Neutrophil (primary cell): Measurements from ENCODE around the gene LRP10.

Experiments
- H3K27ac ChIP-seq: fragments of 200-600 bp; sonication (generic); 2 replicates; pipeline ENCODE4 v1.5.1; 2016; ENCODE audit warnings: mild to moderate bottlenecking, moderate library complexity
- H3K27me3 ChIP-seq: fragments of 200-600 bp; sonication (generic); 2 replicates; pipeline ENCODE4 v1.6.0; 2016; ENCODE audit warnings: mild to moderate bottlenecking
- H3K36me3 ChIP-seq: fragments of 200-600 bp; sonication (generic); 2 replicates; pipeline ENCODE4 v1.5.1; 2017
- H3K4me1 ChIP-seq, 2 experiments: fragments of 200-600 bp in 1 of 2; sonication (generic) in 1 of 2; 1 replicate in 1 of 2; 2 replicates in 1 of 2; pipeline versions ENCODE4 v1.5.1 to v1.6.1; 2013 to 2016; ENCODE audit warnings: low read depth in 1 of 2, low read length in 1 of 2, mild to moderate bottlenecking in 1 of 2, moderate library complexity in 1 of 2; ENCODE audit not compliant: control insufficient read depth in 1 of 2, insufficient read depth in 1 of 2
- H3K4me3 ChIP-seq, 2 experiments: fragments of 200-600 bp in 1 of 2; sonication (generic) in 1 of 2; 1 replicate in 1 of 2; 2 replicates in 1 of 2; pipeline ENCODE4 v1.5.1; 2013 to 2016; ENCODE audit warnings: low read depth in 1 of 2, low read length in 1 of 2, mild to moderate bottlenecking in 1 of 2, moderate library complexity in 1 of 2
- H3K9me3 ChIP-seq: fragments of 200-600 bp; sonication (generic); 2 replicates; pipeline ENCODE4 v1.5.1; 2016
- TF ChIP-seq, protein P1 (sequence below): fragments of 200-600 bp; sonication (generic); IDR thresholded peaks from 2 replicates; pipeline ENCODE4 v1.5.1; 2016; ENCODE audit warnings: antibody characterized with exemption

LRP10 gene

DNA sequence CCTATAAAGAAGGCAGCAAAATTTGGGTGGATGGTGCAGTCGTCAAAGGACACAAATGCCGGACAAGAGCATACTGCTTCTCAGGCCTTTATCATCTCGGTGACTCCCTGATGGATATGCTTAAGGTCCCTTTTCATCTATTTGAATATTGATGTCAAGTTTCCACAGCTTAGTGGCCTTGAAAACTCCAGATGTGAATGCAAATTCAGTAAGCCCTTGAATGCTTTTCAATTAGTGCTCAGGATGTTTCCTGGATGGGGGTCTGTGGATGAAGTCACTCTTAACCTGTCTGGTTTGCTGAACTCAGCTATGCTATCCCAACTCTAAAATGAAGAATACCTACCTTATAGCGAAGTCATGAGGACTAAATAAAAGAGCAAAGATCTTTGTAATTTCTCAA lies 22.2 kb downstream of the LRP10 start:
- no peak overlapping the region for H3K4me3 ChIP-seq
- no peaks in the 10 kb centered on the region for H3K4me1 ChIP-seq
- peaks cover 44% of the 10 kb centered on the region for H3K36me3 ChIP-seq
- H3K27me3 ChIP-seq: no peaks in the 10 kb centered on the region
- H3K9me3 ChIP-seq: no peaks in the 10 kb centered on the region
- H3K27ac ChIP-seq: no peak overlapping the region
- TF ChIP-seq, protein P1, sequence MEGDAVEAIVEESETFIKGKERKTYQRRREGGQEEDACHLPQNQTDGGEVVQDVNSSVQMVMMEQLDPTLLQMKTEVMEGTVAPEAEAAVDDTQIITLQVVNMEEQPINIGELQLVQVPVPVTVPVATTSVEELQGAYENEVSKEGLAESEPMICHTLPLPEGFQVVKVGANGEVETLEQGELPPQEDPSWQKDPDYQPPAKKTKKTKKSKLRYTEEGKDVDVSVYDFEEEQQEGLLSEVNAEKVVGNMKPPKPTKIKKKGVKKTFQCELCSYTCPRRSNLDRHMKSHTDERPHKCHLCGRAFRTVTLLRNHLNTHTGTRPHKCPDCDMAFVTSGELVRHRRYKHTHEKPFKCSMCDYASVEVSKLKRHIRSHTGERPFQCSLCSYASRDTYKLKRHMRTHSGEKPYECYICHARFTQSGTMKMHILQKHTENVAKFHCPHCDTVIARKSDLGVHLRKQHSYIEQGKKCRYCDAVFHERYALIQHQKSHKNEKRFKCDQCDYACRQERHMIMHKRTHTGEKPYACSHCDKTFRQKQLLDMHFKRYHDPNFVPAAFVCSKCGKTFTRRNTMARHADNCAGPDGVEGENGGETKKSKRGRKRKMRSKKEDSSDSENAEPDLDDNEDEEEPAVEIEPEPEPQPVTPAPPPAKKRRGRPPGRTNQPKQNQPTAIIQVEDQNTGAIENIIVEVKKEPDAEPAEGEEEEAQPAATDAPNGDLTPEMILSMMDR: no peak

DNA sequence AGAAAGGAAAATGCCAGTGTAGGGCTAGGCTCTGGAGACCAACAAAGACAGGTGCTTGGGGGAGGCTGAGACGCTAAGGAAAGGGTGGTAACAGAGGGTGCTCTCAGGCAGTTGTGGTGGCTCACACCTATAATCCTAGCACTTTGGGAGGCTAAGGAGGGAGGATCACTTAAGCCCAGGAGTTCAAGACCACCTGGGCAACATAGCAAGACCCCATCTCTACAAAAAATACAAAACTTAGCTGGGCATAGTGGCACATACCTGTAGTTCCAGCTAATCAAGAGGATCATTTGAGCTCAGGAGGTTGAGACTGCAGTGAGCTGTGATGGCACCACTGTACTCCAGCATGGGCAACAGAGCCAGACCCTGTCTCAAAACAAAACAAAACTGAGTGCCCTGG lies 23.9 kb downstream of the LRP10 start:
- Histone ChIP-seq H3K4me3 (no peak overlapping the region), H3K4me1 (peaks cover 6 to 7% of the 10 kb centered on the region in 2 experiments), H3K27me3 (no peaks in the 10 kb centered on the region), H3K27ac (no peak overlapping the region), H3K9me3 (no peaks in the 10 kb centered on the region), H3K36me3 (peaks cover 61% of the 10 kb centered on the region)
- TF ChIP-seq, protein P1: no peak

DNA sequence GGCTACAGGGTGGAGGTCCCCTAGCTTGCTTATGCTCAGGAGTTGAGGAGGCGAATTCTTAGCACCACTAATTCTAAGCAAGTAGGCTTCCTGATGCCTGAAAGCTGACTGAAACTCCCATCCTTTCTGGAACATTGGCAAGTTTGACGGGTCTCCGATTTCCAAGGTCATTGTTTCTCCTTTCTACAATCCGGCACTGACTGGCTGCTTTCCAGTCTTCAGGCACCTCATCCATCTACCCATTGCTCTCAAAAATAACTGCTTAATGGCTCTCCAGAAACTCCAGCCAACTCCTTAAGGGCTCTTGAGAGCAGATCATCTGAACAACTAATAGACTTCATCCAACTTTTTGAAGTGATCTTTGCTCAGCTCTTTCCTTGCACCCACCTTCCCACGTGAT lies 24.8 kb downstream of the LRP10 start:
- Histone ChIP-seq H3K27ac (no peak overlapping the region), H3K36me3 (peaks cover 71% of the 10 kb centered on the region), H3K9me3 (no peaks in the 10 kb centered on the region), H3K27me3 (no peaks in the 10 kb centered on the region), H3K4me3 (no peak overlapping the region), H3K4me1 (peaks cover 6 to 7% of the 10 kb centered on the region in 2 experiments)
- TF ChIP-seq, protein P1: no peak

DNA sequence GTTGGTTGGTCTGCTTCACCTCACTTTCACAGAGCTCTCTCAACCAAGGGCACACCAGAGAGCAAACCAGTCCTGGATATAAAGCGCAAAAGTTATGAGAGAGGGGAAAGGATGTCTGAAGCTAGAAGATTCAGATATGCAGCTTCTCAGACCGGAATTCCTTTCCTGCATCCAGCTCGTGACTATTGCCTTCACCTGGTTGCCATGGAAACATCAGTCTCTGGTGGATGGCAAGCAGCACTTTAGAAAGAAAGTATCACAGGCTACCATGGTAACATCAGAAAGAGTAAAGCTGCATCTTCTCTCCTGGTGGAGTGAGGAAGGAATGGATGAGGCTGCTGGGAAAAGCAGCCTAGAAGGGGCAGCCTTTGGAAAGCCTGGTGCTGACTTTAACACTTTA lies 25.2 kb downstream of the LRP10 start:
- Histone ChIP-seq H3K9me3 (no peaks in the 10 kb centered on the region), H3K36me3 (peaks cover 75% of the 10 kb centered on the region), H3K27me3 (no peaks in the 10 kb centered on the region), H3K4me1 (peaks cover 6 to 7% of the 10 kb centered on the region in 2 experiments), H3K27ac (no peak overlapping the region), H3K4me3 (no peak overlapping the region)
- TF ChIP-seq, protein P1: no peak

DNA sequence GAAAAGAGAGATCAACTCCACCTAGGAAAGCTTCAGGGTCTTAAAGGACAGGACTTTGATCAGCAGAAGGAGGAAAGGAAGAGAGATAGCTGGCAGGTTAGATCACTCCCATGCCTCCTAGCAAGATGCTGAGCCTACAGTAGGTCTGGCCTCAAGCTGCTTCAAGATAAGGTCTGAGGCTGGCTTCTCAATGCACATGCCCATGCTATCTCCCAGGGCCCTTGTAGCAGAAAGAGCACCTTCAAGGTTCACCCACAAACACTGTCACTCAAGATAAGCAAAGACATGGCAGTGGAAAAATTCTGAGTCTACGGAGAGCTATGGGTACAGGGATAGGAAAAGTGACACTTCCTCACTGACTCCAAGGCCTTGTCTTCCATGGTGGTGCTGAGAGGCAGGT lies 25.8 kb downstream of the LRP10 start:
- H3K27ac ChIP-seq: no peak overlapping the region
- H3K4me3 ChIP-seq: no peak overlapping the region
- TF ChIP-seq, protein P1: no peak
- no peaks in the 10 kb centered on the region for H3K9me3 ChIP-seq
- no peaks in the 10 kb centered on the region for H3K27me3 ChIP-seq
- H3K4me1 ChIP-seq: peaks cover 6 to 7% of the 10 kb centered on the region in 2 experiments
- peaks cover 81% of the 10 kb centered on the region for H3K36me3 ChIP-seq
